COLO829 (cell line): ENCODE data around the gene LRRC75A.
A peak's percentile ranks its signal among the peaks of the same experiment; 100 is the strongest.
"Not testable (repeated sequence)": the region's sequence is repeated elsewhere in the genome, so short reads cannot be mapped to it uniquely, and the experiment has no call there.

Source experiments
- DNase-seq: peaks from one replicate; pipeline ENCODE4 v3.0.0; 2012; ENCODE audit warnings: low spot score

LRRC75A gene

GRCh38 chr17:16472539-16472938 is 19.5 kb downstream of the LRRC75A start:
- DNase-seq, result no peak

DNA sequence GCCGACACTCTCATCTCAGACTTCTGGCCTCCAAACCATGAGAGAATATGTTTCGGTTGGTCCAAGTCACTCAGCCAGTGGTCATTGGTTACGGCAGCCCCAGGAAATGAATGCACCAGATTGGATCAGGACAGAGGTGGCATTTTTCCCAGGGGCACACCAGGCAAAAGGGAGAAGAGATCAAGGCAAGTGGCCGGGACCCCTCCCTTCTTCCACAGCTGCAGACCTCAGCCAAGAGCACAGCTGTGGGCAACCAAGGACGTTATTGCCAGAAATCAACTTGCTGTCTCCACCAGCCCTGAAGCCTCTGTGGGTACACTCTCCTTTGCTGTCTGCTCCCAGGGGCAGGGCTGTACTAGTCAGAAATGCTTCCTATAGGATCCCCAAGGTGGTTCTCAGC is 20.7 kb downstream of the LRRC75A start:
- no peak for DNase-seq

DNA sequence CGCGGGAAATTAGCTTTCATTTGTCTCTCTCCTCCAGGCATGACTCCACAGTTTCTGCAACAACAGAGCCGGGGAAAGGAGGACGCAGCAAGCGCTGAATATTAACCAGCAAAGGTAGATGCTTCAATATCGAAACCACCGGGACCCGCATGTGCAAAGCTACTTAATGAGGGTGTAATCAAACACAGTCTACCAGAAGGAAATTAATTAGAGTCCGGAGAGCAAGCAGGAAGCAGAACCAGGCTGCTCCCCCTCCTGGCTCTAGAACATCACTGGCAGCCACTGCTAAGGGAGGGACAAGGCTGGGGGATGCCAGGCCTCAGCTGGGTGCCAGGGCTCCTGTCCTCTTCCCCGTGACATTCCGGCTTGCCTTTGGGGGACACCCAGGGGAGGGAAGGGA is 21.7 kb downstream of the LRRC75A start:
- no peak for DNase-seq

- no peak for DNase-seq
Measured at GRCh38 chr17:16468428-16468992, 23.5 kb downstream of the LRRC75A start.

GRCh38 chr17:16467886-16468285 is 24.1 kb downstream of the LRRC75A start:
- no peak for DNase-seq

GRCh38 chr17:16467044-16467443 is 24.9 kb downstream of the LRRC75A start:
- DNase-seq, result no peak

- no peak for DNase-seq
Measured at GRCh38 chr17:16466407-16466806, 25.6 kb downstream of the LRRC75A start.

- DNase-seq, result no peak
Measured at GRCh38 chr17:16465861-16466338, 26.1 kb downstream of the LRRC75A start.

GRCh38 chr17:16465052-16465312 is 27.0 kb downstream of the LRRC75A start:
- DNase-seq, result no peak

DNA sequence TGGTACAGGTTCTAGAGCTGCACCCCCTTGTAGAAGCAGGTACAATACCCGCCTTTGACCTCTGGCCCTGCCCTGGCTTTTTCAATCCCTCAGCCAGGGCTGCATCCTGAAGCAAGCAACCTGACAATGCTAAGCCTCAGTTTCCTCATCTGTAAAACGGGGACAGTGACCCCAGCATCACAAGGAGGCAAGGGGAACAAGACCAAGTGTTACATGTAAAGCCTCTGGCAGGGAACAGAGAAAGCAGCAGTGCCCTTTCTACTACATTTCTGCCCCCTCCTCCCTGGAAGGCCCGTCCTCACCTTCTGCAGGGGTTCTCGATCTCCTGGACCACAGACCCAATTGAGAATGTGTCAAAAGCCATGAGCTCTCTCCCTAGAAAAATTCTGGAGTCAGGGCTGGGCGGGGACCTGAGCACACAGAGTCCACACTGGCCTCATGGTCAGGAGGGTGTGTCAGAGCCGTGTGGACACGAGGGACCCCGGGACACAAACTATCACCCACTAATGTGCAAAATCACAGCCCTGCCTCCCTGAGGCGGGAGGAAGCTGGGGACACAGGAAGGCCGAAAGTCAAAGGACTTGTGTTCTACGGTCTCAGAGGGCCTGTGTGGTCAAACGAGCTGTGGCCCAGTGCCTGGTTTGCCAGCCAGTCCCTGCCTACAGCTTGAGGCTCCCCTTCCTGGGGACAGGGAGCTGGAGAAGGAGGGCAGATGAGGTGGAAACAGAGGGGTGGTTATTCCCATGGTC is 27.5 kb downstream of the LRRC75A start:
- no peak for DNase-seq

DNA sequence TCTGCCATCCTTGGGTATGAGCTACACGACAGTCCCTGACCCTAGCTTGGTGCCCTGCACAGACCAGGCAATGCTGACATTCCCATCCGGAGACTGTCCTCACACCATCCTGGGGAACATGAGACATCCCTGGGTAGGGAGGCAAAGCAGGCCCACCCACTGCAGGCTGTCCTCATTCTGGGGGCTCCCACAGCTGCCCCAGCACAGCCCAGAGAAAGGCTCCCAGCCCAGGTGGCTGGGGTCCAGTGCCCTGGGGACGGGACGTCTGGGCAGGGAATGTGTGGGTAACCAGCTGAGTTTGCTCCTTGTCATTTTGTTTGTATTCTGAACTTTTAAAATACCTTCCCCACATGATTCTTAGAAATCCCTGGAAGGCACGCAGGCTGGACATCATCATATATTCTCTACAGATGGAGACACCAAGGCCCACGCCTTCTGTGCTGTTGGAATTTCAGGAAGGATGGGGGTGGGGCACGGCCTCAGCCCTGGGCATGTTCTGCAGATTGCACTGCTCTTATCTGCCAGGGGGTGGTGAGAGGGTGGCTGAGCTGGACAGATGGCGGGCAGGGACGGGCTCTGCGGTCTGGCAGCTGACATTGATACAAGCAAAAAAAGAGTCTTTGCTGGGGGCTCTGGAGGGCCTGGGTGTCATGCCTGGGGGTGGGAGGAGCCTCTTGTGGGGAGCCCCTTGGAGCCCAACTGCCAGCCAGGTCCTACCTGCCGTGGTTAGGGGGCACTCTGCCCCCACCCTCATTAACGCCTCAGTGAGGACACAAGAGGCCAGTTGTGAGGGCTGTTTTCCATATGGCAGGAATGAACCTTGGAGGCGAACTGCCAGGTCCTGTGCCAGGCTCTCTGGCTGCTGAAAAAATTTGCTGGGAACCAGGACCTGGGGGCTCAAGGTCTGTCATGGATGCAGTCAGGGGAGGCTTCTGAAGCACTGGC is 28.4 kb downstream of the LRRC75A start:
- peak; percentile 53 for DNase-seq

DNA sequence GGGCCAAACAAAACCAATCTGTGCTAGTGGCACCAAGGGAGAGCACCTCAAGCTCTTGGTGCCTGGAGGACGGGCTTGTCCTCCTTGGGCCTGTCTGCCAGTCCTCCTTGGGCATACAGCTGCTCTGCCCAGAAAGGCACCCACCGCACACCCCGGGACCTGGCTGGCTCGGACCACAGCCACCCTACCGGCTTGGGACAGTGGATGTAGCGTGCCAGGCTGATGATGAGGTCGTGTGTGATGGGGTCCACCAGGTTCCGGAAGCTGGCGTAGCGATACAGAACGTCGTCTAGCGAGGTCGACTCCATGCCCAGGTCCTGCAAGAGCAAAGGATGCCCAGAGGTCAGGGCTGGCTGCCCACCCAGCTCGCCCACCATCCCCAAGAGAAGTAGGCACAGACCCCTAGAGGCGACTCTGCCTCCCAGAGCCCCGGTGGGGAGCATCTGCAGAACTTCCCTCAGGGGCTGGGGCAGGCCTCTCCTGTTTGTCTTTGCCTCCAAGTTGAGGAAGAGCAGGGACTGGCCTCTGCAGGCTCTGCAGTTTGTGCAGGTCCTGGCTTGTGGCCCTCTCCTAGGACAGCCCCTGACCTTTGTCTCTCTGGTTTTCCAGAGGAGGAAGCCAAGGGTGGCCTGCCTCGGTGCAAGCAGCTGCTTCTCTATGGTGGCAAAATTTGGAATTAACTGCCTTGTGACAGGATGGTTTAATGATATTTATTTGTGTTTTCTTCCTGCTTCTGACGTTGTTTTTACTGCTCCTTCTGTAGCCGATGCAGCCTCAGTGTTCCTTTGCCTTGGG is 29.7 kb downstream of the LRRC75A start:
- DNase-seq, result no peak

DNA sequence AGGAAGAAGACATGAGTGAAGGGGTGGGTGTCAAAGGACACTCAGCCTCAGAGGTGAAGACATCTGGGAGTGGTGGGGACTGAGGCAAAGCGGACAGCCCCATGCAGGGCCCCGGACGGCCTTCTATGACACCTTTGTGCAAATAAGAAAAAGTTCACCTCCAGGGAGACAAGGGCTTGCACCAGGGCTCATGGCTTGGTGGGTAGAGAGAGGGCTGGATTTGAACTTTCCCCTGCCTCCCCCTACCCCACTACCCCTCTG is 30.5 kb downstream of the LRRC75A start:
- DNase-seq, result no peak

DNA sequence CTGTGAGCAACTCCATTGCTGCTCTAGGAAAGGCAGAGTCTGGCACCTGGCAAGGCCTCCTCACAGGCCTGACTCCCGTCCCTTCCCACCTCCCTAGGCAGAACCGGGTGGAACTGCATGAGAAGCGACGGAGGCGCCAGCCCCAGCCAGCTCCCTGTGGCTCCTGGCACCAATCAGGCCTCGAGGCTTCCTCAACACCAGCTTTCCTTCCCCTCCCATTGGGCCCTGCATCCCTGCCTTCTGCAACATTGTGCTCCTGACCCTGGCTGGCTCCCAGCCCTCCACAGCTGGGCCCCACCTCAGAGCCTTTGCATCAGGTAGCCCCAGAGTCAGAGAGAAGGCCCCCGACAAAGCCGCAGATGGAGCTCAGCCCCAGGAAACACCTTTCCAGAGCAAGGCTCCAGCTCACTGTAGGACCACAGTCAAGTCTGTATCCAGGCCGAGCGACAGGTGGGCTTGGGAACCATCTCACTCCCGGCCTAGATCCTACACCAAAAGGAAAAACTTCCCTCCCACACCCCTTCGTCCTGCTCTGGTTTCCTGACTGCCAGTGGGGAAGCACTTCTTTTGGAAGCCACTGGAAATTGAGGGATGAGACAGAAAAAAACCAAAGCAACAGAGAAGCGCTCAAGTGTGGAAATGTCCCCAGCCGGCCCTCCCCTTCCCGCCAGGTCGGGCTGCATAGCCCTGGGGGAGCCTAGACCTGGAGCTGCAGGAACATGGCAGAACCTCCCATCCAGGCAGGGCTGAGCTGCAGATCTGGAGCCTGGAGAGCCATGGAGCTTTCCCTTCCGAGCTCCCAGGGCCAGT is 31.0 kb downstream of the LRRC75A start:
- DNase-seq, result no peak

- DNase-seq, result no peak
Measured at GRCh38 chr17:16459855-16460550, 32.0 kb downstream of the LRRC75A start.

GRCh38 chr17:16459271-16459670 is 32.7 kb downstream of the LRRC75A start:
- DNase-seq, result no peak

DNA sequence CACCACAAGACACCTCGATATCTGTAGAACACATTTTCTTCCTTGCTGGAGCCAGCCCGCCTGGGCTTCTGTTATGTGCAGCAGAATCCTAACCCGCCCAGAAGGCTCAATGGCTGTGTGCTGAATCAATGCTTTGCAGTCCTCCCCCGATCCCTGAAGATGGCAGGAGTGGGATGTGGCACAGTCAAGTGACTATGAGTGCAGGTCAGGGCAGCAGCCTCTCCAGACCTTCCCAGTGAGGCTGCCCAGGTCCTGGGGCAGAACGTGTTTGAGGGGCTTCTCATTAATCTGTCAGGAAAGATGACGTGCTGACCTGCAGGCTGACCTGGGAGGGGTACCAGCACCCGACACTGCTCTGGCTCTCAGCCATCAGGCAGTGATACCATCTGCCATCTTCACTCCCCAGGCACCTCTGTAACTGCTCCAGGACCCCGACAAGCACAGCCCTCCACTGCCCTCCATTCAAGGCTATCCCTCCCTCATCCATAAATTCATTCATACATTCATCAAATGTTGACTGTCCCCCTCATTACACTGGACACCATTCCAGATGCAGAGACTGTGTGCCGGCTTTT is 35.2 kb downstream of the LRRC75A start:
- no peak for DNase-seq

GRCh38 chr17:16455997-16456741 is 35.8 kb downstream of the LRRC75A start:
- no peak for DNase-seq

- no peak for DNase-seq
Measured at GRCh38 chr17:16453493-16453851, 38.5 kb downstream of the LRRC75A start.

DNA sequence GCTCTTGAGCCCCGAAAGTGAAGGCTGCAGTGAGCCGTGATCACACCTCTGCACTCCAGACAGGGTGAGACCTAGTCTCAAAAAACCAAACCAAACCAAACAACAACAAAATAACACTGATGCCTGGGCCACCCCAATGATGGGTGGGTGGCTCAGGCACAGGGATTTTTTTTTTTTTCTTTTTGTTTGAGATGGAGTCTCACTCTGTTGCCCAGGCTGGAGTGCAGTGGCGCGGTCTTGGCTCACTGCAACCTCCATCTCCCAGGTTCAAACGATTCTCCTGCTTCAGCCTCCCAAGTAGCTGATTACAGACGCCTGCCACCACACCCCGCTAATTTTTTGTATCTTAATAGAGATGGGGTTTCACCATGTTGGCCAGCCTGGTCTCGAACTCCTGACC is 39.7 kb downstream of the LRRC75A start:
- not testable (repeated sequence) for DNase-seq
